ENCODE results near the gene MFSD6.
A peak's percentile ranks its signal among the peaks of the same experiment; 100 is the strongest.

GRCh38 chr2:190534310-190535120, 126.4 kb downstream of the MFSD6 start, which contains the start of gene NEMP2:
- TF ChIP-seq CTCF (conservative IDR thresholded peaks at IDR 0.05) (no peak), ZFX (IDR thresholded peaks at IDR 0.05) (peak; percentile 92)
